ENCODE measurements around the gene PHEX.

- TF ChIP-seq CTCF (IDR thresholded peaks at IDR 0.05) (peak; percentile 69), ZFX (IDR thresholded peaks at IDR 0.05; ENCODE audit: borderline replicate concordance) (no peak)
These were observed 104.0 kb downstream of the PHEX start for GRCh38 chrX:22135994-22136684.
